Transverse colon (tissue), 3 donors: Measurements from ENCODE around the gene LCN2.
"Not testable (repeated sequence)": the region's sequence is repeated elsewhere in the genome, so short reads cannot be mapped to it uniquely, and the experiment has no call there.

Experiments
- EP300 ChIP-seq: sonication (generic); formaldehyde crosslinking; IDR thresholded peaks from one replicate; pipeline ENCODE4 v1.6.1; 2017; ENCODE audit warnings: antibody characterized with exemption, low read depth
- POLR2A ChIP-seq: fragments of 450-650 bp; IDR thresholded peaks from one replicate; pipeline ENCODE4 v1.6.1; 2016; ENCODE audit warnings: antibody characterized with exemption, mild to moderate bottlenecking, moderate library complexity
- TF ChIP-seq, protein P1 (sequence below), 5 experiments: fragments of 200-600 bp in 3 of 5; fragments of 450-650 bp in 2 of 5; sonication (generic) in 3 of 5; IDR thresholded peaks; 1 replicate in 2 of 5; 2 replicates in 3 of 5; pipeline ENCODE4 v1.5.1; 2016 to 2017; ENCODE audit warnings: antibody characterized with exemption in 5 of 5, inconsistent platforms in 3 of 5, mild to moderate bottlenecking in 2 of 5, moderate library complexity in 1 of 5

DNA sequence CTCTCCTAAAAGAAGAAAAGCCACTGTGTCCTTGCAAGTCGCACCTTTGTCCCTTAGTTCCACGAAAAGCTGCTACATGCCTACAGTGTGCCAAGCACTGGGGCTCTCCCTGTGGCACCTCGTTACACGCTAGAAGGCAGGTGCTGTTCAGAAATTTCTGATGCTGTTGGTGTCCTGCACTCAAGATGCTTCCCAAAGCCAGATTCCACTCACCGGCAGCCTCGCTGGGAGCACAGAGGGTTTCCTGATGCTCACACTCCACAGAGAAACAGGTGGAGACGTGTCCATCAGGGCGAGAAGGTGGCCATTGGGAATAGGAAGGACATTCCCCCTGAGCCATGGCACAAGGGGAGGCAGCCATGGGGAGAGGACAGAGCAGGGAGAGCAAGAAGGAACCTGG is 17.9 kb upstream of the LCN2 start:
- not testable (repeated sequence) for TF ChIP-seq POLR2A, EP300
- TF ChIP-seq, protein P1, sequence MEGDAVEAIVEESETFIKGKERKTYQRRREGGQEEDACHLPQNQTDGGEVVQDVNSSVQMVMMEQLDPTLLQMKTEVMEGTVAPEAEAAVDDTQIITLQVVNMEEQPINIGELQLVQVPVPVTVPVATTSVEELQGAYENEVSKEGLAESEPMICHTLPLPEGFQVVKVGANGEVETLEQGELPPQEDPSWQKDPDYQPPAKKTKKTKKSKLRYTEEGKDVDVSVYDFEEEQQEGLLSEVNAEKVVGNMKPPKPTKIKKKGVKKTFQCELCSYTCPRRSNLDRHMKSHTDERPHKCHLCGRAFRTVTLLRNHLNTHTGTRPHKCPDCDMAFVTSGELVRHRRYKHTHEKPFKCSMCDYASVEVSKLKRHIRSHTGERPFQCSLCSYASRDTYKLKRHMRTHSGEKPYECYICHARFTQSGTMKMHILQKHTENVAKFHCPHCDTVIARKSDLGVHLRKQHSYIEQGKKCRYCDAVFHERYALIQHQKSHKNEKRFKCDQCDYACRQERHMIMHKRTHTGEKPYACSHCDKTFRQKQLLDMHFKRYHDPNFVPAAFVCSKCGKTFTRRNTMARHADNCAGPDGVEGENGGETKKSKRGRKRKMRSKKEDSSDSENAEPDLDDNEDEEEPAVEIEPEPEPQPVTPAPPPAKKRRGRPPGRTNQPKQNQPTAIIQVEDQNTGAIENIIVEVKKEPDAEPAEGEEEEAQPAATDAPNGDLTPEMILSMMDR (IDR thresholded peaks at IDR 0.05): not testable (repeated sequence)
